NCI-H128 (cell line): ENCODE measurements around the gene ZDHHC18.
A peak's percentile ranks its signal among the peaks of the same experiment; 100 is the strongest.

Experiments
- DNase-seq: peaks from one replicate; lab custom pipeline; 2025; ENCODE audit not compliant: unreplicated experiment; lab: John Stamatoyannopoulos, UW

The ZDHHC18 gene, protein sequence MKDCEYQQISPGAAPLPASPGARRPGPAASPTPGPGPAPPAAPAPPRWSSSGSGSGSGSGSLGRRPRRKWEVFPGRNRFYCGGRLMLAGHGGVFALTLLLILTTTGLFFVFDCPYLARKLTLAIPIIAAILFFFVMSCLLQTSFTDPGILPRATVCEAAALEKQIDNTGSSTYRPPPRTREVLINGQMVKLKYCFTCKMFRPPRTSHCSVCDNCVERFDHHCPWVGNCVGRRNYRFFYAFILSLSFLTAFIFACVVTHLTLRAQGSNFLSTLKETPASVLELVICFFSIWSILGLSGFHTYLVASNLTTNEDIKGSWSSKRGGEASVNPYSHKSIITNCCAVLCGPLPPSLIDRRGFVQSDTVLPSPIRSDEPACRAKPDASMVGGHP

DNA sequence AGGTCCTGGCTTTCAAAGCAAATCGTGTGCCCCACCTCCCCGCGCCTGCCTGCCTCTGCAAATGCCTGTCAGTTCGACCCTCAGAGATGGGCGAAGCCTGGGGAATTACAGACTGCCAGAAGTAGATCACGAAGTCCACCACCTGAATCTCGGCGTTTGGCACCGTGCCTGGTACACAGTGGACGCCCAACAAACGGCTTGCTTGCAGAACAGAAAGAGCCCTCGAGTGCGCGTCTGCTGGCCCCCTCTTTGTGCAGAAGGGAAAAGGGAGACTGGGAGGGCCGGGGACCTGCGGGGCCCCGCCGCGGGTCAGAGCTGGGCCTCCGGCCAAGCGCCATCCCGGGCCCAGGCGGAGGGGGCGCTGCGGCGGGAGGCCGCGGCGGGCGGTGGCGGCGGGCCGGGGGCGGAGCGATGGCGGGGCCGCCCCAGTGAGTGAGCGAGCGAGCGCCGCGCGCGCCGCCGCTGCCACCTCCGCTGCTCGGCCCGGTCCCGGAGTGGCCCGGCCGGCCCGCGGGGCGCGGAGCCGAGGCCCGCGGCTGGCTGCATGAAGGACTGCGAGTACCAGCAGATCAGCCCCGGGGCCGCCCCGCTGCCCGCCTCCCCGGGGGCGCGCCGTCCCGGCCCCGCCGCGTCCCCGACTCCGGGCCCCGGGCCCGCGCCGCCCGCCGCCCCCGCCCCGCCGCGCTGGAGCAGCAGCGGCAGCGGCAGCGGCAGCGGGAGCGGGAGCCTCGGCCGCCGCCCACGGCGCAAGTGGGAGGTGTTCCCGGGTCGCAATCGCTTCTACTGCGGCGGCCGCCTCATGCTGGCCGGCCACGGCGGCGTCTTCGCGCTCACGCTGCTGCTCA lies at the start of gene ZDHHC18:
Gene ZDHHC18, plus strand, starts transcription at position 428 of the 845 bp plus-strand sequence. Its CDS starts 117 bp downstream, at position 545.
- peak; percentile 23 for DNase-seq

DNA sequence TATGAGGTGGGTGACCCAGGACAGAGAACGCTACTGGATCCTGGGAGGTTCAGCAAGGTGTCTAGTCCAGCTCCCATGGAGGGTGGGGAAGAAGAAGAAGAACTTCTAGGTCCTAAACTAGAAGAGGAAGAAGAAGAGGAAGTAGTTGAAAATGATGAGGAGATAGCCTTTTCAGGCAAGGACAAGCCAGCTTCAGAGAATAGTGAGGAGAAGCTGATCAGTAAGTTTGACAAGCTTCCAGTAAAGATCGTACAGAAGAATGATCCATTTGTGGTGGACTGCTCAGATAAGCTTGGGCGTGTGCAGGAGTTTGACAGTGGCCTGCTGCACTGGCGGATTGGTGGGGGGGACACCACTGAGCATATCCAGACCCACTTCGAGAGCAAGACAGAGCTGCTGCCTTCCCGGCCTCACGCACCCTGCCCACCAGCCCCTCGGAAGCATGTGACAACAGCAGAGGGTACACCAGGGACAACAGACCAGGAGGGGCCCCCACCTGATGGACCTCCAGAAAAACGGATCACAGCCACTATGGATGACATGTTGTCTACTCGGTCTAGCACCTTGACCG lies 47.3 kb upstream of the ZDHHC18 start:
- no peak for DNase-seq

DNA sequence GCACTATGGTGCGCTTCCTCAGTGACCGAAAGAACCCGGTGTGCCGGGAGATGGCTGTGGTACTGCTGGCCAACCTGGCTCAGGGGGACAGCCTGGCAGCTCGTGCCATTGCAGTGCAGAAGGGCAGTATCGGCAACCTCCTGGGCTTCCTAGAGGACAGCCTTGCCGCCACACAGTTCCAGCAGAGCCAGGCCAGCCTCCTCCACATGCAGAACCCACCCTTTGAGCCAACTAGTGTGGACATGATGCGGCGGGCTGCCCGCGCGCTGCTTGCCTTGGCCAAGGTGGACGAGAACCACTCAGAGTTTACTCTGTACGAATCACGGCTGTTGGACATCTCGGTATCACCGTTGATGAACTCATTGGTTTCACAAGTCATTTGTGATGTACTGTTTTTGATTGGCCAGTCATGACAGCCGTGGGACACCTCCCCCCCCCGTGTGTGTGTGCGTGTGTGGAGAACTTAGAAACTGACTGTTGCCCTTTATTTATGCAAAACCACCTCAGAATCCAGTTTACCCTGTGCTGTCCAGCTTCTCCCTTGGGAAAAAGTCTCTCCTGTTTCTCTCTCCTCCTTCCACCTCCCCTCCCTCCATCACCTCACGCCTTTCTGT lies 46.0 kb upstream of the ZDHHC18 start:
- no peak for DNase-seq

DNA sequence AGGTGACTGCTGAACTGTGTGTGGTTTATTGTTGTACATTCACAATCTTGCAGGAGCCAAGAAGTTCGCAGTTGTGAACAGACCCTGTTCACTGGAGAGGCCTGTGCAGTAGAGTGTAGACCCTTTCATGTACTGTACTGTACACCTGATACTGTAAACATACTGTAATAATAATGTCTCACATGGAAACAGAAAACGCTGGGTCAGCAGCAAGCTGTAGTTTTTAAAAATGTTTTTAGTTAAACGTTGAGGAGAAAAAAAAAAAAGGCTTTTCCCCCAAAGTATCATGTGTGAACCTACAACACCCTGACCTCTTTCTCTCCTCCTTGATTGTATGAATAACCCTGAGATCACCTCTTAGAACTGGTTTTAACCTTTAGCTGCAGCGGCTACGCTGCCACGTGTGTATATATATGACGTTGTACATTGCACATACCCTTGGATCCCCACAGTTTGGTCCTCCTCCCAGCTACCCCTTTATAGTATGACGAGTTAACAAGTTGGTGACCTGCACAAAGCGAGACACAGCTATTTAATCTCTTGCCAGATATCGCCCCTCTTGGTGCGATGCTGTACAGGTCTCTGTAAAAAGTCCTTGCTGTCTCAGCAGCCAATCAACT lies 45.2 kb upstream of the ZDHHC18 start:
- DNase-seq: no peak

DNA sequence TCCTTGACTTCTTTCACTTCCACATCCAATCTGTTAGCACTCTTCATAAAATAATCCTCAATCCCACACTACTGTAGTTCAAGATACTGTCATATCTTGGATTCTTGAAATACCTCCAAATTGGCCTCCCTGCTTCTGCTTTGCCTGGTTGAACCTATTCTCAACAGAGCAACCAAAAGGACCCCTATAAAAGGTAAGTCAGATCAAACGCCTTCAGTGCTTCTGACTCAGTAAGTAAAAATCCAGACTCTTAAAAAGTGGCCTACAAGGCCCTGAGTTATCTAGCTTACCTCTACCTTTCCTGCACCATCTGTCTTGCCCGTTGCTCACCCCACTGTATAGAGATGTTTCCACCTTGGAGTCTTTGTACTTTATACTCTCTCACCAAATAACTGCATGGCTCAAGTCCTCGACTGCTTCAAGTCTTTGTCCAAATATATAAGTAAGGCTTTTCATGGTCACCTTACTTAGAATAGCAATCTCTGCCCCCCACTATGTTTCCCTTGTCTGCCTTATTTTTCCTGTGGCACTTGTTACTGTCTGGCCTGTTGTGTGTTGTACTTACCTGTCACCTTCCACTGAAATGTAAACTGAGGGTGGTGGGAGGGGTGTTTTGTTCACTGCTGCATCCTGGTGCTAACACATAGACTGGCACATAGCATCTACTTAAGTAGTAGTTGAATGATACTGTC lies 43.8 kb upstream of the ZDHHC18 start:
- DNase-seq: no peak

DNA sequence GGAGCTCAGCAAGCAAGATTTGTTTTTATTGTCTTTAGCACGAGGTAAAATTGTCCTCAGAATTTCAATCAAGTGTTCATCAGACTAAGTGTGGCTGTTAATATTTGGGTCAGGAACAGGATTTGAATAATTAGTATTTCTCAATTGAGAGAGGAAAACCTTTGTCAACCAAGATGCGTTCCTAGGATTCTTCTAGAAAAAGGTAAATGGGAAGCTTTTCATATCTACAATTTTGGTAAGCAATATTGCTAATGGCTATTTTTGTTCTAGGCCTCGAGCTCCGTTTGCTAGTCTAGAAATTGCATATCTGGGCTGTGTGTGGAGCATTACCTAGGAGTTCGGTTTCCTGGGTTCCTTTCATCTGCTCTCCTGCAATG lies 42.9 kb upstream of the ZDHHC18 start:
- no peak for DNase-seq

DNA sequence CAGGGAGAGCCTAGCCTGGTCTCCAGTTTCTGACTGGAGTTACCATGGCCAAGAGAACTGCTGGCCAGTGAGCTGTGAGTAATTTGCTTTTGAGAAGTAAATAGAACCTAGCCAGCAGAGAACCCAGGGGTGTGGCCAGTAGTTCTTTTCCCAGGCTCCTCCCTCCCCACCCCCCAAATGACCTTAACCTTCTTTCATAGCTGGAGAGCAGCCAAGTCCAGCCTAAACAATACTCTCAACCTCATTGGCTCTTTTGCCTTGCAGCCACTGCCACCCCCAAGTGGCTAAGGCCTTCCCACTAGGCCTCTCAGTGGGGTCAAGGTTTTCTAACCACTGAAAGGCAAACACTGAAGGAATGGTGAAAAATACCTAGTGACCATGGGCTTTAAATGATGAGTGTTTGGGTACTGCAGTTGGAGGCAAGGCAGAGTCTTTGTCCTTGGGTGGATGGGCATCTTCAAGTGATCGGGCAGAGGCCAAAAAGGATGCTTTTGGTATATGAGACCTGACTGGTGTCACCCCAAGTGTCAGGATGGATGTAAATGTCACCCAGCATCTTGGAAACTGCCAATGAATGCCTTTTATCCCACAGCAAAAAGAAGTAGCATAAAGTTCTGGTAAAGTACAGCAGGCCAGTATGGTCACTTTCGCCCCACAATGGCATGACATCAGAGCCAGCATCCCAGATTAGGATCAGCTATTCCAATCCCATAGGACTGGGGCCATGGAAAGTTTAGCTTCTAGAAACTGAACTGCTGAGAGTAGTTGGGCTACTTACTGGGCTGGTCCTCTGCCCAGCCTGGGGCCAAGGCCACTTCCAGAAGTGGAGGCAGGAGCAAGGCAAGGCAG lies 42.2 kb upstream of the ZDHHC18 start:
- DNase-seq: no peak

DNA sequence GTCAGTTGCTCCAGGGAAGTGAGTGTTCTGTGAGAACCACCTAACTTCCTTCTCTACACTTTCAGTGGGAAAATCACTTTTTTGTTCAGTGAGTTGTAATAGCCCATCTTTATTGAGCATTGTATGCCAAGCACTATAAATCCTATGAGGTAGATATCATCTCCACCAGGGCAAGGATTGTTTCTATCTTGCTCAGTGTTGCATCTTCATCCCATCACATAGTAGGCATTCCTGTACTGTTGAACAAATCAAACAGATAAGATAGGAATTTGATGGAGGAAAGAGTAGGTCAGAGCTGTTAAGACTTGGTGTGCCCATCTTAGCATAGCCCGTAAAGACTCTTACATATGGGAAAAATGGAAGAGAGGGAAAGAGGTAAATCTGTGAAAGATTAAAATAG lies 41.6 kb upstream of the ZDHHC18 start:
- DNase-seq: no peak

DNA sequence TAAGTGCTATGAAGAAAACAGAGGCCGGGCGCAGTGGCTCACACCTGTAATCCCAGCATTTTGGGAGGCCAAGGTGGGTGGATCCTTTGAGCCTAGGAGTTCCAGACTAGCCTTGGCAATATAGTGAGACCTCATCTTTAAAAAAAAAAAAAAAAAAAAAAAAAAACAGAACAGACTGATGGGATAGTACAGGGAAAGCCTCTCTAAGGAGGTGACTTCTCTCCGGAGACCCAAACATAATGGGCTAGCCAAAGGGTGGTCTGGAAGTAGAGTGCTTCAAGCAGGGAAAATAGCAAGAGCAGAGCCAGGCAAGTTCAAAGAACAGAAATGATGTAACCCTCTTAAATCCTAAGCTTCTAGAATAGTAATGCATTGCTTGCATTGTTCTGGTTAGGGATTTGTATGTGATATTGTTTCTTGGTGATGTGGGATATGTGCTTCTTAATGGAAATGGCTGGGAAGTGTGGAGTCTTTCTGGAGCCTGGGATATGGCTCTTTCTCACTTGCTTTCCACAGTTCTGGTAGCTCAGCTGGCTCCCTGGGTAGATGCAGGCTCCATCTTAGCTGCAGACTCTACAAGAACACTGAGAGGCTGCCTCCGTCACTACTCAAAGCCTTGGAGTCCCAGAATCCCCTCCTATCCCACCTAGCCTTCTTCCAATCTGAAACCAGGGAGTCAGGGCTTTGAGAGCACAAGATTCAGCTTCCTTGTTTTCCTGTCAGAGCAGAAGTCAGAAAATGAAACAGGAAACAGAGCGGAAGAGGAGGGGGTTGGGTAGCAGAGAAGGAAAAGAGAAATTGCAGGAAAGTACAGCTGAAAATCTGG lies 40.7 kb upstream of the ZDHHC18 start:
- no peak for DNase-seq

DNA sequence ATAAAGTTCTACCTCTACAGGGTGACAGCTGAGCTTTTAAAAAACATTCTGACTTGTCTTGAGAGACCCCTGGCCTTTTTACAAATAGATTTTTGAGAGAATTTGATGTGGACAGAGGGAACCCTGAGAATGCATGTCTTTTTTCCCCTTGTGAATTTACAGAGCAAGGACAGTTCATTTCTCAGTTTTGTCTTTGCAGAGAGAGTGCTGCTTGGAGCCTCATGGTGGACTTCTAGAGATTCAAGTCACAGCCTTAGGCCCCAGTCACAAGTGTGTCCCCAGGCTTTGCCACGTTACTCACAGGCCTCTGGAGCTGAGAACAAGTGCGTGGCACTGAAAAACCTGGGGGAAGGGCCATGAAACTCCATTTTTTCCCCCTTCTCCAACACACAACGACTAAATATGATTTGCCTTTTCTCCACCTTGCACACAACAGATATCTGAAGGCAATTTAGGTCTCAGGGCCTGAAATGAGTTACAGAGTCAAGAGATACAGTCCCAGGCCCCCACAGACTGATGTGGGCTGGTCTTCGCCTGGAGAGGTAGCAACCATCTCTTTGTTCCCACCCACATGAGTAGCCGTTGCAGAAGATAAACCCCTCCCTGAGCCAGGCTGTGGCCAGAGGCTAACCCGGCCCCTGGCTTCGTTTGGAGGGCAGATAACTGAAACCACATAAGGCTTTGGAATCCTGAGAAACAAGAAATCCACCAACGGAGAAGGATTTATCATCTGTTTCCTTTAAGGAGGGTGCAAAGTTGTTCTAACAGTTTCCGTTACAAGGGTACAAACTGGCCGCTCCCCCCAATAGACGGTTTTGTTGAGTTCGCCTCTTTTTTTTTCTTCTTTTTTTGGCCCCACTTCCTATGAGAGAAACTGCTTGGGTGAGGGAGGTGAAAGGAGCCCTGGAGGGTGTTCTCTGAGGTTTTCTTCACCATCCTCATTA lies 39.8 kb upstream of the ZDHHC18 start:
- no peak for DNase-seq

DNA sequence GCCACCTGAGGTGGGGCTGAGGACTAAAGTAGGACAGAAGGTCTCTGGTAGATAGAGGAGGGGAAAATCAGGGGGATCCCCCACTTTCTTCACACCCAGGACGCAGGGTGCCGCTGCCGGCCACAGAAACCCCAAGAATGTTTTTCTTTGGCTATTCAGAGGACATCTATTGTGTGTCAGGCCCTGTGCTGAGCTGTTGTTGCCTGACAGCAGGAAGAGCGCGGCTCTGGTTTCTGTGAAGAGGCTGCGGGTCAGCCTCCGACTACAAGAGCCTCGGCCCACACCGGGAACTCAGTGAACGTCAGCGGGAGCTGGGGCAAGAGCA lies 39.1 kb upstream of the ZDHHC18 start:
- peak; percentile 77 for DNase-seq

DNA sequence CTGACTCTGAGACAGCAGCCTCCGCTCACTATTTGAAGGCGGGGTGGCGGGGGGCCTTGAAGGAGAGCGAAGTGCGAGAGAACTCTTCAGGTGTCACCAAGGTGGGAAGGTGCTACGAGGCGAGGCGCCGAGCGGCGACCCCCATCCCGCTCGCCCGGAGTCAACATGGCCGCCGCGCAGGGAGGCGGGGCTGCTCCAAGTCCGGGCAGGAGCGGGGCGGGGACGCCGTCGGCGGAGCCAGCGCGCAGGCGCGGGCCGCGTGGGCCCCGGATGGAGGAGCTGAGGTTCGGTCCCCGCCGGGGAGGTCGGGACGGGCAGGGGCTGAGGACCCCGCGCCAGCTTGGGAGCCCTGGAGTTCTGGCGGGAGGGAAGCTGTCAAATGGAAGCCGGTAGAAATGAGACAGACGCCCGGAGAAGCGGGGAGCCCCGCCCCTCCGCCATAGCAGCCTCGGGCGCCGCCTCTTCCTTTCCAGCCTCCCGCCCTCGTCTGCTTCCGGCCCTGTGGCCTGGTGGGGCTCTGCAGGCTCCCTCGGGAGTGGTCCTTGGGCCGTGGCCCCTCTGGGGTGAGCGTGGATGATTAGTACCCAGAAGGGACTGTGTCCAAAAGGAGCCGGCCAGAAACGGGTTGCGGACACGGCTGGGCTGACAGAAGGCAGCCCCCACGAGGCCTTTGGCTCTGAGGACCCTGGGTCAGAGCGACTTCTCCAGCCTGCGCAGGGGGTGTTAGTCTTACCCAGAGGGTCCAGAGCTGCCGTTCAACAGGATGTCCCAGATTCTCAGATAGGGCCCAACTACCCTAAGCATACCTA lies 38.6 kb upstream of the ZDHHC18 start, which contains the start of gene PIGV:
Gene PIGV, plus strand, starts transcription at position 245 of the 809 bp plus-strand sequence. CDS start 2,866 bp downstream, outside the sequence.
- DNase-seq: peak; percentile 81

DNA sequence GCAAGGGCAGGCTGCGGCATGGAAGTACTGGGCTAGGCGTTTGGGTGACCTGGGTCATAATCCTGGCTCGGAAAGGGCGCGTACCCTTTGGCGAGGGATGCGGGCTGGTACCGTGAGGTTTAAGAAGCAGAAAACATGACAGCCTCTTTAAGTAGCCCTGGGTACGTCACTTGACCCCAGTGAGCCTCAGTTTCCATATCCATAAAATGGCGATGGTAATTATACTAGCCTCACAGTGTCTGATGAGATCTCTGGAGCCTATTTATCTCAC lies 38.0 kb upstream of the ZDHHC18 start:
- no peak for DNase-seq

DNA sequence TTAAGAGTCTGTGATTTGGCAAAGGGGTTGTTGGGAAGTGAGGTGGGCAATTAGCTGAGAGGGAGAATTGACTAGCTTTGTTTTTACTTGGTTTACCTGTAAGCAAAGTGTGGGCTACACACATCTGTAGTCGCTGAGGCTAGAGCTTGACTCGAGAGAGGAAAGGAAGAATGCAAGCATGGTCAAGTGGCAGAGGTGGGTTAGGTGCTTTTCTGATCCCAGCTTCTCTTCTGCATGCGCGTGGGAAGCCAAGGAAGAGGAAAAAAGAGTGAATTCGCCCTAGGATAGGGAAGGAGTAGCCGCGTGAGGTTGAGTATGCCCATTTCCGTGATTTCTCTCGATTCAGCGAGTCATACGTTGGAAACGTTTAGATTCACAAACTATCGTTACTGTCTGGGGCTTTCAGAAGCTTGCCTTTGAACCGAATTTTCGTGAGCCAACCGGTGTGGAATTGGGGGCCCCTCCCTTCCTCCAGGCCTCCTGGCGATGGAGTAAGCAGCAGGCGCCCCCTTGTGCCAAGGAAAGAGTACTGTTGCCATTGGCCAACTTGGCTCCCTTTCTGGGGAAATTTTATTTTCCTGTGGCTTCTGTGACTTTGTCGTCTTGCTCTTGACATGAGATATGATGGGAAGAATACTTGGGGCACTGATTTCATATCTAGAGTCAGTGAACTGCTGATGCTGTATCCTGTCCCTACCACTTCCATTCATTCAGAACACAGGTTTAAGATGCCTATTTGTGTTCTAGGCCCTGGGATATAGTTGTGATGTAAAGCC lies 37.5 kb upstream of the ZDHHC18 start:
- peak; percentile 91 for DNase-seq

DNA sequence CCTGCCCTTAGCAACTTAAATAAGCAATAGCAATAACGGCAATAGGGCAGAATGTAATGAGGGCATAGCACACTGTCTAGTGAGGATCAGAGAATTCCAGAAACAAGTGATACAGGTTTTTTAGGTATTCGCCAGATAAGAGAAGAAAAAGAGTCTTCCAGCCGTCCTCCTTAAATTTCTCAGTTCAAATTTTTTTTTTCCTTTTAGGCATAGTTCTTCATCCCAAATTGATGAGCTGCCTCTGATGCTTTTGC lies 36.9 kb upstream of the ZDHHC18 start:
- no peak for DNase-seq

DNA sequence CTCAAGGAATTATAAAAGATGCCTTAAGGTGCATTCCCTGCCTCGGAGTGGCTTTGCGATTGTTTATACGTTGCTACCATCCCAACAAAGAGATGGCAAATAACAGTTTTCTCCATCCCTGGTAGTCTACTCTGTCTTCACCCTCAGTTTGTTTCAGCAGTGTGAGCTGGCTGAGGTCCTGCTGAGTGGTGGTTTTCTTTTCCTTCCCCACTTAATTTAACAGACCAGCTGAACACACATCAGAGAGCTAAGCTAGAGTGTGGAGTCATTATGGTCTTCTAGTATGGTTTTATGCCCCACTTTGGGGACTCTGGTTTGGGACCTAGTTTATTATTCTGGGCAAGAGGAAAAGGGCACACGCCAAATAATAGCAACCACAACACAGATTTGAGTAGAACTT lies 36.6 kb upstream of the ZDHHC18 start:
- DNase-seq: no peak

DNA sequence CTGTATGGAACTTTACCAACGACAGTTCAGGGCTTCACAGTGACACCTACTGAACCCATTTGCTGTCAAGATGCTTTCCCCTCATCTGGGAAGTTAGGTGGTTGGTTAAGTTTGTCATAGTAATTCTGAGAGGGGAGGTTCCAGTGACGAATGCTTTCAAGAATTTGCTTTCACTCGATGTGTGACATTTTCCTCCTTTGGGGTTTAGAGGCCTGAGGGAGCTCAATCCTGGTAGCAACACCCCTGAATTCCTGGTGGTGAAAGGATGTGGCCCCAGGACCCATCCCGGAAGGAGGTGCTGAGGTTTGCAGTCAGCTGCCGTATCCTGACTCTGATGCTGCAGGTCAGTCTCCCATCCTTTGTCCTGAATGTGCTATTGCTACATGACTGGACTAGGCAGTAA lies 35.9 kb upstream of the ZDHHC18 start:
- no peak for DNase-seq
